ENCODE data around the gene ZNF175.

GRCh38 chr19:51586799-51587198 is 15.7 kb downstream of the ZNF175 start:
- TF ChIP-seq CTCF (IDR thresholded peaks at IDR 0.05) (no peak), POLR2A (IDR thresholded peaks at IDR 0.05) (no peak)
